SK-N-MC (cell line): ENCODE data around the gene GPC6.

Source experiments
- DNase-seq: peaks from one replicate; pipeline ENCODE4 v3.0.0-alpha.2; 2011; ENCODE audit warnings: low read depth, low spot score
- H3K27ac ChIP-seq: fragments of 200-600 bp; sonication (generic); 2 replicates; pipeline ENCODE4 v1.5.1; 2016; ENCODE audit warnings: mixed run types
- H3K36me3 ChIP-seq: fragments of 200-600 bp; sonication (generic); 2 replicates; pipeline ENCODE4 v1.6.1; 2017; ENCODE audit warnings: antibody characterized with exemption, low read length, mixed read lengths; ENCODE audit not compliant: insufficient read depth
- H3K4me3 ChIP-seq: fragments of 200-600 bp; sonication (generic); 2 replicates; pipeline ENCODE4 v1.5.1; 2016
- H3K9ac ChIP-seq: fragments of 200-600 bp; sonication (generic); 2 replicates; pipeline ENCODE4 v1.8.0; 2017; ENCODE audit warnings: mixed run types, mixed read lengths; ENCODE audit not compliant: insufficient read length
- H3K9me3 ChIP-seq: fragments of 200-600 bp; sonication (generic); 2 replicates; pipeline ENCODE4 v1.6.1; 2017; ENCODE audit warnings: low read depth, mild to moderate bottlenecking, antibody characterized with exemption, low read length, moderate library complexity, mixed read lengths
- EZH2 ChIP-seq: fragments of 200-600 bp; sonication (generic); IDR thresholded peaks from one replicate; pipeline ENCODE4 v1.6.1; 2017; ENCODE audit warnings: antibody characterized with exemption
- FOXP2 ChIP-seq: optimal IDR thresholded peaks from 2 replicates; pipeline ENCODE3; 2011; ENCODE audit warnings: mild to moderate bottlenecking, moderate library complexity; ENCODE audit not compliant: insufficient read depth; ENCODE audit errors: extremely low read length, control extremely low read depth
- POLR2AphosphoS5 ChIP-seq: IDR thresholded peaks from 2 replicates; pipeline ENCODE4 v1.6.1; 2012; ENCODE audit warnings: mild to moderate bottlenecking, low read depth, low read length, borderline replicate concordance

GPC6 gene

GRCh38 chr13:94390881-94391280 is 1164.3 kb downstream of the GPC6 start:
- DNase-seq, result no peak
- H3K27ac ChIP-seq, result no peak overlapping the region
- no peak overlapping the region for H3K4me3 ChIP-seq
- no peaks in the 10 kb centered on the region for H3K9me3 ChIP-seq
- H3K36me3 ChIP-seq, result no peaks in the 10 kb centered on the region
- no peak overlapping the region for H3K9ac ChIP-seq
- no peak for TF ChIP-seq POLR2AphosphoS5
- no peak for TF ChIP-seq EZH2
- TF ChIP-seq FOXP2, result no peak

- H3K27ac ChIP-seq, result no peak overlapping the region
- H3K36me3 ChIP-seq, result no peaks in the 10 kb centered on the region
- no peaks in the 10 kb centered on the region for H3K9me3 ChIP-seq
- no peak overlapping the region for H3K4me3 ChIP-seq
- DNase-seq, result no peak
- H3K9ac ChIP-seq, result no peak overlapping the region
- no peak for TF ChIP-seq FOXP2
Measured at GRCh38 chr13:94394723-94395122, 1168.1 kb downstream of the GPC6 start.

GRCh38 chr13:94395860-94396259 is 1169.3 kb downstream of the GPC6 start:
- TF ChIP-seq FOXP2 (no peak), EZH2 (no peak), POLR2AphosphoS5 (no peak)
- Histone ChIP-seq H3K27ac (no peak overlapping the region), H3K4me3 (no peak overlapping the region), H3K36me3 (no peaks in the 10 kb centered on the region), H3K9ac (no peak overlapping the region), H3K9me3 (no peaks in the 10 kb centered on the region)
- DNase-seq, result no peak

GRCh38 chr13:94399812-94400211 is 1173.2 kb downstream of the GPC6 start:
- H3K9me3 ChIP-seq, result no peaks in the 10 kb centered on the region
- DNase-seq, result no peak
- TF ChIP-seq EZH2 (no peak), POLR2AphosphoS5 (no peak), FOXP2 (no peak)

DNA sequence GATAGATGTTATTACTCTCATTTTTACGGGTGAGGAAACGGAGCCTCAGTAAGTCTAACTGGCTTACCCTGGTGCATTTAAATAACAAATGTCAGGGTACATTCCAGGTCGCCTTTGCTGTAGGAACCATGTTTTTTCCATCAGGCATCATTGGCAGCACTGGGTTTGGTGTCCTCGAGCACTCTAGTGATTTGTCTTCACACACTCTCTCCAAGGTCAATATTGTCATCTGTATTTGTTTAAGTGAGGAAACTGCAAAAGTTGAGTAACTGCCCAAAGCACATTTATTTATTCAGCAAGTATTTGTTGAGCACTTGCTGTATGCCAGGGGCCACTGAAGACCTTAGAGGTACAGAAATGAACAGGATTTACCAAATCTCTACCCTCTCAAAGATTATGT is 1174.3 kb downstream of the GPC6 start:
- Histone ChIP-seq H3K9me3 (no peaks in the 10 kb centered on the region), H3K4me3 (no peak overlapping the region), H3K9ac (no peak overlapping the region), H3K36me3 (no peaks in the 10 kb centered on the region), H3K27ac (no peak overlapping the region)
- no peak for DNase-seq
- no peak for TF ChIP-seq FOXP2
- no peak for TF ChIP-seq EZH2
- TF ChIP-seq POLR2AphosphoS5, result no peak

More at GRCh38 chr13:94399812-94400211, 1173.2 kb downstream of the GPC6 start:
- no peak overlapping the region for H3K4me3 ChIP-seq
- H3K27ac ChIP-seq, result no peak overlapping the region
- H3K9ac ChIP-seq, result no peak overlapping the region
- H3K36me3 ChIP-seq, result no peaks in the 10 kb centered on the region

- no peak overlapping the region for H3K27ac ChIP-seq
- H3K4me3 ChIP-seq, result no peak overlapping the region
- H3K9ac ChIP-seq, result no peak overlapping the region
- no peak for DNase-seq
- no peak for TF ChIP-seq FOXP2
- no peak for TF ChIP-seq EZH2
- TF ChIP-seq POLR2AphosphoS5, result no peak
- no peaks in the 10 kb centered on the region for H3K9me3 ChIP-seq
- H3K36me3 ChIP-seq, result no peaks in the 10 kb centered on the region
Measured at GRCh38 chr13:94408314-94409036, 1181.9 kb downstream of the GPC6 start.

- Histone ChIP-seq H3K36me3 (no peaks in the 10 kb centered on the region), H3K4me3 (no peak overlapping the region), H3K9me3 (no peaks in the 10 kb centered on the region), H3K9ac (no peak overlapping the region), H3K27ac (no peak overlapping the region)
- TF ChIP-seq FOXP2 (no peak), EZH2 (no peak), POLR2AphosphoS5 (no peak)
- no peak for DNase-seq
Measured at GRCh38 chr13:94411747-94412146, 1185.1 kb downstream of the GPC6 start.

DNA sequence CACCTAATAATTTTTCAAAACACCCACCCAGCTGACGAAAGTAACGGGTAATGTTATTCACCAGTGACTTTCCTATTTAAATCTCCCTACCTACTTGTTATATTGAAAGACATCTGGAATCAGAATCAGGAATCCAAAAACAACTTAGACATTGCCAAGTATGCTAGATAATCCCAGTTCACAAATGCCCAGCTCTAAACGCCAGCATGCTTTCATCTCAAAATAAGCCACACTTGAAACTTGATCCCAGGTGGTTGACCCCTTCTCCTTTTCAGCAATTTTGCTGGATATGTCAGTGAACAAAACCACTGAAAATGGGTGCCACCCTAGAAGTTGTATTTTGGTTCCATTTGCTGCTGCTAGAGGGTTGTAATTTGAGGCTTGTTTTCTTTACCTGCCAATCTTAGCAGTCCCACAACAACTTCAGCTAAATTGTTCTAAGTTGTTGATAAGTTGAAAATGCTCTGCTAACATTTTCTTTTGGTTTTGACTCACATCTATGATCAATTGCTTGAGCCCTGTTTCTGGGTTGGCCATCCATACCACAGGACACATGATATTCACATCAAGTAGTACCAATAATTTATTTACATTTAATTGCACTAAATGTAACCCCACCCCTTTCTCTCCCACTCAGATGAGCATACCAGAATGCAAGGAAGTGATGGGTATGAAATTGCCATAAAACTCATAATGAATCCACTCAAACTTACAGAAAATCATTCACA is 1186.4 kb downstream of the GPC6 start:
- TF ChIP-seq POLR2AphosphoS5, result no peak
- no peak for TF ChIP-seq EZH2
- no peak for TF ChIP-seq FOXP2
- Histone ChIP-seq H3K27ac (no peak overlapping the region), H3K36me3 (no peaks in the 10 kb centered on the region), H3K9ac (no peak overlapping the region), H3K4me3 (no peak overlapping the region), H3K9me3 (no peaks in the 10 kb centered on the region)
- no peak for DNase-seq

- Histone ChIP-seq H3K27ac (no peak overlapping the region), H3K9ac (no peak overlapping the region), H3K9me3 (no peaks in the 10 kb centered on the region), H3K4me3 (no peak overlapping the region), H3K36me3 (no peaks in the 10 kb centered on the region)
- DNase-seq, result no peak
- TF ChIP-seq FOXP2 (no peak), POLR2AphosphoS5 (no peak), EZH2 (no peak)
Measured at GRCh38 chr13:94413598-94413944, 1187.0 kb downstream of the GPC6 start.
